ENCODE data around the gene GNG4.

GRCh38 chr1:235584973-235585372 is 64.6 kb downstream of the GNG4 start:
- no peak for TF ChIP-seq BHLHE40 (IDR thresholded peaks at IDR 0.05; ENCODE audit: borderline replicate concordance)
- TF ChIP-seq ELF4 (IDR thresholded peaks at IDR 0.05), result no peak
- no peak for TF ChIP-seq FOXA1 (IDR thresholded peaks at IDR 0.05)
- TF ChIP-seq FOXM1 (IDR thresholded peaks at IDR 0.05; ENCODE audit: borderline replicate concordance), result no peak
- no peak for TF ChIP-seq SP1 (IDR thresholded peaks at IDR 0.05)
- no peak for TF ChIP-seq PKNOX1 (IDR thresholded peaks at IDR 0.05)
